Sciatic nerve (tissue), 2 donors: ENCODE data around the gene STC2. TPM values are rescaled to one million over a fixed set of nuclear protein-coding genes. Genes with fewer than 3 reads are reported as not detected.

Source experiments
- ATAC-seq: fragments of 200-7000 bp; cut with Tn5 transposase; one replicate; pipeline ENCODE4 v1.9.1; 2020; ENCODE audit warnings: mild to moderate bottlenecking, moderate library complexity
- DNase-seq: peaks from one replicate; pipeline ENCODE4 v3.0.0-alpha.2; 2020; ENCODE audit warnings: low spot score
- intact Hi-C: fragments of 100-400 bp; cut with DNase I; formaldehyde crosslinking; loops from one replicate; pipeline ENCODE4 v1.14.2; 2022
- total RNA-seq: library from RNA; stranded (reverse); fragmentation: NEBNext Ultra II Directional; extraction: Animal tissue kit (Norgen Biotek cat#: 25700); gene quantifications from one replicate; pipeline ENCODE4 v1.2.1, GENCODE V29; 2021
- donor health status: DM: no; HTN: no; CAD: no.
- donor health status: DM: no; HTN: no; CAD: no.

The STC2 gene
- total RNA-seq, 1 donor from 2014 or later: 3.6 TPM

DNA sequence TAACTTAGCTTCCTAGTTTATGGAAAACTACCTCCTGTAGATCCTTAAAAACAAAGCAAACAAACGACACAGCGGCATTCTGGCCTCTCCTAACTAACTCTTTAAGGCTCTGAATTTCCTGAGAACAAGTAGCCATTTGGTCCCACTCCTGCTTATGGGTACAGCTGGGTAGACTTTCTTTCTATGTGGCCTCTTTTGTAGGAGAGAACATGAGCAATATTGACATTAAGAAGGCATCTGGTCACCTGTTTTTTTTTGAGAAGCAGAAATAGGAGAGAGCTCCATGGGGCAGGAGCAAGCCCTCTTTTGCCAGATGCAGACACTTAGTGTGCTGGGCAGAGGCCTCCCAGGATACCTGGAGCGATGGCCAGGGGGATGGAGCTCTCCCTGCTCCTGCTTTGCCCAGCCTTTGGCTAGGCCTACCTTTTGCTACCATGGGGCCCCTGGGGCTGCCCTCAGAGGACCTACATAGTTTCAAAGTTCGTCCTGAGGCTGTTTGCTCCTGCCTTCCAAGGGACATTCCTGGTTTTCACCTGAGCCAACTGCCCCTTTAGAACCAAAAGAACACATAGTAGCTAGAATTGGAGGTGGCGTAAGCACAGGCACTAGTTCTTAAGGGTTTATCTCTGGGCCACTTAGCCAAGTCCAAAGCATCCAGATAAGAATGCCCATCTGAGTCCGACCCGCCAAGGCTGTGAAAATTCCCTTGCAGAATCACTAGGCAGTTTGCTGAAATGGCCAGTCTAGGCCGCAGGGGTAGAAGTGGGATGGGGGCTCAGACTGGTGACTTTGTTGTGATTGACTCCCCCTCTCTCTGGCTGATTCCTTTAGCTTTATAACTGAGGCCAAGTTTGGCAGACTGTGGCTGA lies 2.4 kb upstream of the STC2 start:
- DNase-seq (no peak), ATAC-seq (no peak)
- intact Hi-C loops: loop anchor here (5.0 kb wide), 1 partner anchor 33 kb away; no protein-coding TSS in a partner anchor

- ATAC-seq (no peak), DNase-seq (no peak)
- intact Hi-C loops: loop anchor here (5.0 kb wide), 1 partner anchor 32 kb away; no protein-coding TSS in a partner anchor
Observed at GRCh38 chr5:173329491-173330337, 1.5 kb upstream of the STC2 start.

GRCh38 chr5:173328844-173329490 lies 753 bp upstream of the STC2 start:
- DNase-seq: no peak
- intact Hi-C loops: no loop called here
- no peak for ATAC-seq

- intact Hi-C loops: no loop called here
- DNase-seq (no peak), ATAC-seq (peak; percentile 21)
Observed at GRCh38 chr5:173327084-173327947, 898 bp downstream of the STC2 start.

DNA sequence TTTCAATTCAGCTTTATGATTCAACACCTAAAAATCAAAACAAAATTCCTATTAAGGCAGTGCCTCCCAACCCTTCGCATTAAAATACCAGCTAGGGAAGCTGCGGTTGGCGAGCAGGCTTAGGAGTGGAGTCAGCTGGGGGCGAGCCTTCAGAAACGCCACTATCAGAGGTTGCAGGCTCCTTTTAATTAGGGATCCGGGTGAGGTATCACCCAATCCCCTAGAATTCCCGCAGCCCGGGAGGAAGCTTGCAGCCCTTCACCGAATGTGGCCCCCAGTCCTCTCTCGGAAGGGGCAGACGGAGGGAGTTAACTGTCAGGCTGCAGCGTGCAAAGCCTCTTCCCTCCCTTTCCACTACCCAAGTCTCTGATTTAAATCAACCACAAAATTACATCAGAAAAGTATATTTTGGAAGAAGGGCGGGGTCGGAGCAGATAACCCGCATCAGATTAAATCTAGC lies 1.7 kb downstream of the STC2 start:
- intact Hi-C loops: no loop called here
- DNase-seq (no peak), ATAC-seq (no peak)

GRCh38 chr5:173325091-173325698 lies 3.0 kb downstream of the STC2 start:
- ATAC-seq: no peak
- DNase-seq: no peak
- intact Hi-C loops: no loop called here

GRCh38 chr5:173324115-173325001 lies 3.9 kb downstream of the STC2 start:
- intact Hi-C loops: no loop called here
- ATAC-seq (peak; percentile 17), DNase-seq (no peak)

GRCh38 chr5:173323799-173324114 lies 4.5 kb downstream of the STC2 start:
- intact Hi-C loops: no loop called here
- DNase-seq (no peak), ATAC-seq (no peak)

- ATAC-seq (no peak), DNase-seq (no peak)
- intact Hi-C loops: no loop called here
Observed at GRCh38 chr5:173323106-173323798, 5.0 kb downstream of the STC2 start.

- intact Hi-C loops: no loop called here
- DNase-seq: no peak
- no peak for ATAC-seq
Observed at GRCh38 chr5:173321886-173322285, 6.3 kb downstream of the STC2 start.

- DNase-seq (no peak), ATAC-seq (peak; percentile 35)
- intact Hi-C loops: no loop called here
Observed at GRCh38 chr5:173320259-173320658, 8.0 kb downstream of the STC2 start.

- intact Hi-C loops: no loop called here
- DNase-seq (no peak), ATAC-seq (no peak)
Observed at GRCh38 chr5:173319646-173320045, 8.6 kb downstream of the STC2 start.

DNA sequence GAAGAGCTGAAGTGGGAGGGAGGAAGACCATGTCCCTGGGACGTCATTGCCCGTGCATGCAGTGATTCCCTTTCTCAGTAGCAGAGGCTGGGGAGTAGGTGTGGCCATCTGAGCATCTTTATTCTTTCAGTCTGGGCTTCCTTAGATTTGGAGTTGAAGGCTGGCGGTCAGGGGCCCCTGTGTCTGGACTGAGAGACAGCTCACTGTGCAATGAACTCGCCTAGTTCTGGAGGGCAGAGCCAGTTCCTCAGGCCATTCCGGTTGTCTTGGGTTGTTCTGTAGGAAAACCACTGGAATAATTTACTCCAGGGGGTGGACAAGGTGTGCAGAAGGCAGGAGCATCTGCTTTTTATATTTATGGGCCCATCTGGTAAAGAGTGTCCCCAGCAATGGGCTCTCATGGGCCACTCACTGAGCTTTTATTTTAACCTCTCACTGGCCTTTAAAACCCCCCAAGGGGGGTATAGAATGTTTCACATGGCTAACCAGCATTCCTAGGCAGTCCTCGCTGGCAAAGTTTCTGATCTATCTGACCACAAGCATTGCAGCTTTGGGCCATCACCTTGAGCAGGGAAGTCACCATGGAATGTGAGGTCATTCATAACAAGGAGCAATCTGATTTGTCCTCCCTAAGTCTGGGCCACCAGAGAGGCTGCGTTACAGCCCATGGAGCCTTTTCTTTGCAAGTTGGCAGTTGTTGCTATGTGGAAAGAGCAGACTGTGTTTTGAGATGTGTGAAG lies 9.2 kb downstream of the STC2 start:
- intact Hi-C loops: no loop called here
- DNase-seq: no peak
- ATAC-seq: no peak

- DNase-seq: no peak
- ATAC-seq: no peak
- intact Hi-C loops: no loop called here
Observed at GRCh38 chr5:173318330-173318729, 9.9 kb downstream of the STC2 start.

DNA sequence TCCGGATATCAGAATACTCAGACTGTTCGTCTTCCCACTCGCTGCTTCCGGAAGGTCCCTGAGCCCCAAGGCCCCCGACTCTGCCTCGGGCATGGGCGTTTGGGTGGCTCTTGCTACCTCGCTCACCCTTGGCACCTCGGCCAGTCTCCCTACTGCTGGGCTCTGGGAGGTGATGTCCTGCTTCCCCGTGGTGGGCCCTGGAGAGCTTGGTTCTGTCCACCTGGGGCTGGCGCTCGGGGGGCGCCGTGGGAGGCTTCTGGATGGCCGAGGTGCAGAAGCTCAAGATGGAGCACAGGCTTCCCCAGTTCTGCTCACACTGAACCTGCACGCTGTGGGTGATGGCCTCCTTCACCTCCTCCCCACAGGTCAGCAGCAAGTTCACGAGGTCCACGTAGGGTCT lies 10.4 kb downstream of the STC2 start:
- intact Hi-C loops: no loop called here
- DNase-seq (no peak), ATAC-seq (no peak)

DNA sequence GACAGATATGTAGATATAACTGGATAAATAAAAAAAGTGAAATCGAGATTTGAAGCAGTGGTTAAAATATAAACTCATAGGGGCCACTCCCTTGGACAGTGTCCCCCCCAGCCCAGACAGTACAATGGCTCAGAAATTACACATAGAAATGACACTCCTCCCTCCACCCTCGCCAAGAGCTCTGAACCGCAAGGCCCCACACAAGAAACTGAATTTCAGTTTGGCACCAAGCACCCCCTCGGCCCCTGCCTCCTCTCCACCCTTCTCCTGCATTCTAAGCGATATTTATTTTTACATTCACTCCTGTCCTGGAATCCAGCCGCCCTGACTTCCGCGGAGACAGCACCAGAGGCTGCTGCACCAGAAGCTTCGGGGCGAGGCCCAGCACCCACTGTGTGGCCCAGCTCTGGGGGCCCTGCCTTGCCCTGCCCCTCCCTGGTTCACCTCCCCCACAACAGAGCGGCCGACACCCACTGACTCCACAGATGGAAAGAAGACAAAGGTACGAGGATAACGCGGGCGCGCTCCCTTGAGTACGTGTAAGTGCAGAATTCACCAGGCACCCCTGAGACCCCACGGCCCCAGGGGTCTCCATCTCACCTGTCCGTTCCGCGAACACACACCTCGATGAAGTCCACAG lies 11.0 kb downstream of the STC2 start:
- DNase-seq (no peak), ATAC-seq (no peak)
- intact Hi-C loops: no loop called here
